Heart left ventricle (tissue), 16 donors: ENCODE results near the gene ZNF699. TPM values are rescaled to one million over a fixed set of nuclear protein-coding genes. Genes with fewer than 3 reads are reported as not detected.
"Not testable (repeated sequence)": the region's sequence is repeated elsewhere in the genome, so short reads cannot be mapped to it uniquely, and the experiment has no call there.

ENCODE experiments used
- ATAC-seq, 4 donors: fragments of 200-7000 bp; cut with Tn5 transposase; one replicate each; pipeline ENCODE4 v1.9.1; 2020 to 2022; ENCODE audit warnings: moderate library complexity in 4 of 4, mild to moderate bottlenecking in 3 of 4, moderate number of reproducible peaks in 1 of 4
- DNase-seq, 5 donors: peaks; one replicate each; pipeline ENCODE4 v3.0.0-alpha.2; 2020
- H3K27ac ChIP-seq, 12 donors: fragments of 200-600 bp; sonication (generic) in 4 of 12; one replicate each; pipeline versions ENCODE4 v1.5.0 to v1.8.0; 2016 to 2022; ENCODE audit warnings: mild to moderate bottlenecking in 2 of 12
- H3K27me3 ChIP-seq, 9 donors: fragments of 200-600 bp; sonication (generic) in 2 of 9; one replicate each; pipeline versions ENCODE4 v1.5.1 to v1.8.0; 2016 to 2022; ENCODE audit warnings: mild to moderate bottlenecking in 3 of 9
- H3K36me3 ChIP-seq, 9 donors: fragments of 200-600 bp; sonication (generic) in 2 of 9; one replicate each; pipeline versions ENCODE4 v1.5.0 to v1.8.0; 2018 to 2022; ENCODE audit warnings: mild to moderate bottlenecking in 2 of 9
- H3K4me1 ChIP-seq, 12 donors: fragments of 200-600 bp; sonication (generic) in 4 of 12; one replicate each; pipeline versions ENCODE4 v1.5.0 to v1.8.0; 2016 to 2022; ENCODE audit warnings: mild to moderate bottlenecking in 3 of 12
- H3K4me3 ChIP-seq, 12 donors: fragments of 200-600 bp; sonication (generic) in 4 of 12; one replicate each; pipeline versions ENCODE4 v1.5.0 to v1.8.0; 2017 to 2022; ENCODE audit warnings: mild to moderate bottlenecking in 9 of 12, moderate library complexity in 4 of 12
- H3K9me3 ChIP-seq, 12 donors: fragments of 200-600 bp; sonication (generic) in 4 of 12; one replicate each; pipeline versions ENCODE4 v1.5.0 to v1.8.0; 2016 to 2022; ENCODE audit warnings: mild to moderate bottlenecking in 1 of 12
- CTCF ChIP-seq, 12 donors: fragments of 200-600 bp; sonication (generic) in 4 of 12; IDR thresholded peaks; one replicate each; pipeline versions ENCODE4 v1.5.0 to v1.8.0; 2018 to 2022; ENCODE audit warnings: antibody characterized with exemption in 12 of 12, mild to moderate bottlenecking in 5 of 12
- POLR2A ChIP-seq, 2 donors: fragments of 450-650 bp; IDR thresholded peaks; one replicate each; pipeline ENCODE4 v1.6.1; 2017; ENCODE audit warnings: antibody characterized with exemption in 2 of 2, mild to moderate bottlenecking in 2 of 2, moderate library complexity in 2 of 2
- WGBS, 4 donors: extraction: QIAGEN DNeasy Blood & Tissue Kit in 2 of 4; methylation state at CpG; one replicate each; pipeline versions ENCODE4 v1.1.5 to v1.1.7; 2013 to 2018; 5-methylcytosine and 5-hydroxymethylcytosine counted together
- intact Hi-C, 10 donors: fragments of 100-400 bp; cut with DNase I; formaldehyde crosslinking; loops; one replicate each; pipeline versions ENCODE4 v1.11.1 to v1.14.2; 2022
- polyA plus RNA-seq, 2 donors: library from polyadenylated mRNA; stranded (reverse); fragments of 200-250 nt; gene quantifications; one replicate each; pipeline ENCODE4 v1.2.3, GENCODE V29; 2013
- total RNA-seq, 9 donors: library from RNA; depleted of rRNA in 2 of 9; stranded (reverse); fragments of >200 nt in 2 of 9; fragmentation: NEBNext Ultra II Directional in 3 of 9; extraction: Animal tissue kit (Norgen Biotek cat#: 25700) in 3 of 9; gene quantifications; one replicate each; pipeline versions ENCODE4 v1.1.0 to v1.2.4, GENCODE V29; 2016 to 2023
- donor health status: ischemic (EF 13 %, LVEDD 7.1; RV severe dilation, severe dysfunction).
- donor health status: healthy with polysubstance abuse.
- donor health status: DM: no; HTN: yes; CAD: no.
- donor health status: DM: no; HTN: no; CAD: no.
- donor health status: ischemic (EF 25% LVEDD 6.9; RV normal size, moderate dysfunction).
- donor health status: ischemic (EF 25% LVEDD 5.7; RV mildly dilated, moderate dysfunction).
- donor health status: healthy.
- donor health status: DM: yes; HTN: yes; CAD: no.
- donor health status: ischemic (EF 35%, LVEDD 5.7; RV mildly dilated, moderate dysfunction).
- donor health status: nonischemic (EF 11% LVEDD 7.7; RV severe dilation, severe dysfunction).
- donor health status: DM: yes; HTN: yes; CAD: no.
- donor health status: PGD.
- donor health status: ischemic (EF 29% LVEDD 5.4; RV normal size, mild dysfunction).
- donor health status: nonischemic (EF 23%, LVEDD 6.1; RV moderate dilation, normal function).

Gene ZNF699
- total and polyA plus RNA-seq, 11 donors: 0.91 to 6.3 (median 3.7) TPM

DNA sequence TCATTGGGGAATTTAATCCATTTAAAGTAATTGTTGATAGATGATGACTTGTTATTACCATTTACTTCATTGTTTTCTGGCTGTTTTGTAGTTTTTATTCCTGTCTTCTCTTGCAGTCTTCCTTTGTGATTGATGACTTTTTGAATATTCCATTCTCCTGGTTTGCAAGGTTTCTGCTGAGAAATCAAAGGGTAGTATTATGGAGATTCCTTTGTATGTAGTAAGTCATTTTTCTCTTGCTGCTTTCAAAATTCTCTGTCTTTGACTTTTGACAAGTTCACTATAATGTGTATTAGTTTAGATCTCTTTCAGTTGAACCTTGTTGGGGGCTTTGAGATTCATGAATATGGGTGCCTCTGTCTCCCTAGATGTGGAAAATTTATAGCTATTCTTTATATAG is 20.4 kb upstream of the ZNF699 start:
- Histone ChIP-seq H3K27ac (no peak overlapping the region), H3K9me3 (peaks cover 5 to 100% (median 81%) of the 10 kb centered on the region in 12 donors), H3K4me3 (no peak overlapping the region), H3K36me3 (peaks cover 0 to 98% (median 30%) of the 10 kb centered on the region in 9 donors), H3K4me1 (peaks cover 0 to 6% (median 1%) of the 10 kb centered on the region in 12 donors), H3K27me3 (no peaks in the 10 kb centered on the region)
- DNase-seq: no peak
- no peak for TF ChIP-seq CTCF (IDR thresholded peaks at IDR 0.05)
- no peak for TF ChIP-seq POLR2A (IDR thresholded peaks at IDR 0.05)
- ATAC-seq: no peak
- intact Hi-C loops: loop anchor here in 3 of 10 donors (5.0 to 10.0 kb wide), 2 partner anchors 77 to 105 kb away; partner anchors contain the start of gene ZNF266 (in 2 of the 3)

GRCh38 chr19:9324584-9324962 is 14.9 kb upstream of the ZNF699 start:
- H3K27ac ChIP-seq: peak overlapping the region; percentile 69 to 93 (median 88)

DNA sequence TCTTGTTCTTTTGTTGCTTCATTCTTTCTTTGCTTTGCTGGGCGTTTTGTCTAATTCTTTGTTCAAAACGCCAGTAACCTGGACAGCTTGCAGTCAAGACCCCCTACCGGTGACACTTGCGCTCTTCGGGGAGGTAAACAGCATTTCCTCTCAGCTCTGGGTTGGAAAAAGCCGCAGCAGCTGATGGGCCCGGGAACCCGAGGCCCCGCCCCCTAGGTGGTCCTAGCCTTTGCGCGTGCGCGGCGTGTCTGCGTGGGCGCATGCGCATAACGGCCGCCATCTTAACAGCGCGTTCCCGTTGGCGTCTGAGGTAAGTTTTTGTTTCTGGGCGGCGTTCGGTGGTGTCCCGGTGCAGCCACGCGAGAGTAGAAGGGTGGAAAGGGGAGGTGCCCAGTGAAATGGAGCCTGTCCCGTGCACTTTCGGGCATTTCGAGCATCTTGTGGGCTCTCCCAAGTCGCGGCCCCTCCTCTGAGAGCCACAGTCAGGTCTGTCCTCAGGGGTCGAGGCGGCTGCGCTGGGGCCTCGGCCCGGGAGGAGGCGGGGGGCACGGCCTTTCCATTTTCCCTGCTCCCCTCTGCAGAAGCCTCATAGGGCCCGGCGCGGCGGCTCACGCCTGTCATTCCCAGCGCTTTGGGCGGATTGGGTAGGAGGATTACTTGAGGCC is 14.4 kb upstream of the ZNF699 start, which contains the start of gene ZNF559:
ZNF559 (plus strand) TSS at position 261 of the 665 bp plus-strand sequence. CDS start 14,371 bp downstream, outside the sequence.
- intact Hi-C loops: loop anchor here in 3 of 10 donors (1.0 to 10.0 kb wide), 3 partner anchors 15 to 213 kb away; partner anchors contain the start of genes ZNF266 (in 2 of the 3), ZNF699 (in 2 of the 3) and ZNF426 (in 1 of the 3)
- Histone ChIP-seq H3K4me1 (peaks cover 0 to 17% (median 6%) of the 10 kb centered on the region in 12 donors), H3K27me3 (no peaks in the 10 kb centered on the region), H3K9me3 (peaks cover 0 to 50% (median 24%) of the 10 kb centered on the region in 12 donors), H3K4me3 (peak within 1 kb of the TSS; percentile 51 to 96 (median 72)), H3K27ac (peak within 1 kb of the TSS; percentile 69 to 93 (median 88)), H3K36me3 (peaks cover 0 to 40% (median 5%) of the 10 kb centered on the region in 9 donors)
- 0% methylated on average over 44 to 48 of the region's 48 CpGs for WGBS, 4 donors
- ATAC-seq (peak; percentile 97 to 99 (median 98)), DNase-seq (peak; percentile 93 to 97 (median 94))
- TF ChIP-seq CTCF (IDR thresholded peaks at IDR 0.05) (peak in 8 of 12 donors; percentile 4 to 44 (median 29)), POLR2A (IDR thresholded peaks at IDR 0.05) (peak in 1 of 2 donors; percentile 67)

More at GRCh38 chr19:9324584-9324962, 14.9 kb upstream of the ZNF699 start:
- DNase-seq: no peak
- no peak for TF ChIP-seq POLR2A (IDR thresholded peaks at IDR 0.05)
- TF ChIP-seq CTCF (IDR thresholded peaks at IDR 0.05): no peak
- no peak for ATAC-seq
- H3K4me3 ChIP-seq: peak overlapping the region; percentile 51 to 96 (median 72)
- intact Hi-C loops: loop anchor here in 3 of 10 donors (1.0 to 10.0 kb wide), 3 partner anchors 15 to 213 kb away; partner anchors contain the start of genes ZNF266 (in 2 of the 3), ZNF699 (in 2 of the 3) and ZNF426 (in 1 of the 3)
- peaks cover 0 to 55% (median 29%) of the 10 kb centered on the region in 12 donors for H3K9me3 ChIP-seq
- WGBS, 4 donors: 31 to 47% (median 46%) methylated on average over 9 of the region's 9 CpGs
- H3K27me3 ChIP-seq: no peaks in the 10 kb centered on the region
- H3K36me3 ChIP-seq: peaks cover 0 to 45% (median 5%) of the 10 kb centered on the region in 9 donors
- H3K4me1 ChIP-seq: peaks cover 0 to 17% (median 6%) of the 10 kb centered on the region in 12 donors

DNA sequence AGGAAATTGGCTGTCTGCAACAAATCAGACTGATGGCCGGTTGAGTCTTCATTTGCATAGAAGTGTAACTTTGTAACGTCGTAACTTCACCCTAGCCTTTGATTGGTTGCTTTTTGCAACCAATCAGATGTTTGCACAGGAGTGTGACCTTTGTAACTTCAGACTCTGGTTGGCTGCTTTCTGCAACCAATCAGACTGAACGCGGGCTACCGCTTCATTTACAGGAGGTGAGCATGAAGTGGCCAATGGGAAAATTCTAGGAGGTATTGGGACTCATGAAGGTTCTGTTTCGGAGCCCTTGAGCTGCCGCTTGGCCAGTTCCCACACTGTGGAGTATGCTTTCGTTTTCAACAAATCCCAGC is 13.9 kb upstream of the ZNF699 start:
- WGBS, 4 donors: 0 to 3% (median 1%) methylated on average over 9 of the region's 9 CpGs
- Histone ChIP-seq H3K4me3 (peak overlapping the region; percentile 51 to 96 (median 72)), H3K27ac (peak overlapping the region; percentile 69 to 93 (median 88)), H3K9me3 (peaks cover 0 to 45% (median 19%) of the 10 kb centered on the region in 12 donors), H3K27me3 (no peaks in the 10 kb centered on the region), H3K36me3 (peaks cover 0 to 34% (median 4%) of the 10 kb centered on the region in 9 donors), H3K4me1 (peaks cover 0 to 17% (median 6%) of the 10 kb centered on the region in 12 donors)
- intact Hi-C loops: loop anchor here in 3 of 10 donors (5.0 to 10.0 kb wide), 2 partner anchors 111 to 214 kb away; partner anchors contain the start of genes ZNF266 (in 2 of the 3) and ZNF426 (in 1 of the 3)
- ATAC-seq (peak; percentile 82 to 90 (median 89)), DNase-seq (peak; percentile 70 to 86 (median 82))
- TF ChIP-seq CTCF (IDR thresholded peaks at IDR 0.05): no peak
- no peak for TF ChIP-seq POLR2A (IDR thresholded peaks at IDR 0.05)

GRCh38 chr19:9322201-9322600 is 12.6 kb upstream of the ZNF699 start:
- 95 to 98% (median 95%) methylated on average over 10 of the region's 10 CpGs for WGBS, 4 donors
- not testable (repeated sequence) for H3K27me3 ChIP-seq, H3K27ac ChIP-seq, ATAC-seq, DNase-seq, H3K4me3 ChIP-seq
- peaks cover 0 to 21% (median 3%) of the 10 kb centered on the region in 9 donors for H3K36me3 ChIP-seq
- H3K9me3 ChIP-seq: peaks cover 0 to 32% (median 11%) of the 10 kb centered on the region in 12 donors
- H3K4me1 ChIP-seq: peaks cover 0 to 17% (median 6%) of the 10 kb centered on the region in 12 donors
- intact Hi-C loops: loop anchor here in 3 of 10 donors (5.0 to 10.0 kb wide), 2 partner anchors 113 to 215 kb away; partner anchors contain the start of genes ZNF266 (in 2 of the 3) and ZNF426 (in 1 of the 3)

GRCh38 chr19:9321756-9322155 is 12.1 kb upstream of the ZNF699 start:
- not testable (repeated sequence) for H3K27ac ChIP-seq, ATAC-seq, H3K4me3 ChIP-seq, H3K27me3 ChIP-seq, DNase-seq
- Histone ChIP-seq H3K36me3 (peaks cover 0 to 17% (median 0%) of the 10 kb centered on the region in 9 donors), H3K9me3 (peaks cover 0 to 27% (median 7%) of the 10 kb centered on the region in 12 donors), H3K4me1 (peaks cover 0 to 17% (median 6%) of the 10 kb centered on the region in 12 donors)
- WGBS, 4 donors: 86 to 98% (median 92%) methylated on average over 1 to 11 of the region's 14 CpGs
- intact Hi-C loops: loop anchor here in 3 of 10 donors (5.0 to 10.0 kb wide), 2 partner anchors 113 to 216 kb away; partner anchors contain the start of genes ZNF266 (in 2 of the 3) and ZNF426 (in 1 of the 3)
